Transverse colon (tissue), 3 donors: ENCODE measurements around the gene APBB2.

ENCODE experiments used
- CTCF ChIP-seq, 5 experiments: fragments of 200-600 bp in 3 of 5; fragments of 450-650 bp in 2 of 5; sonication (generic) in 3 of 5; IDR thresholded peaks; 1 replicate in 2 of 5; 2 replicates in 3 of 5; pipeline ENCODE4 v1.5.1; 2016 to 2017; ENCODE audit warnings: antibody characterized with exemption in 5 of 5, inconsistent platforms in 3 of 5, mild to moderate bottlenecking in 2 of 5, moderate library complexity in 1 of 5
- EP300 ChIP-seq: sonication (generic); formaldehyde crosslinking; IDR thresholded peaks from one replicate; pipeline ENCODE4 v1.6.1; 2017; ENCODE audit warnings: antibody characterized with exemption, low read depth

- TF ChIP-seq CTCF (IDR thresholded peaks at IDR 0.05) (no peak), EP300 (no peak)
Observed at GRCh38 chr4:41197996-41198395, 16.3 kb downstream of the APBB2 start.
